GM19025 (cell line): ENCODE measurements around the gene NSF.
"Not testable (repeated sequence)": the region's sequence is repeated elsewhere in the genome, so short reads cannot be mapped to it uniquely, and the experiment has no call there.

ENCODE experiments used
- ATAC-seq: cut with Tn5 transposase; IDR thresholded peaks from one replicate; pipeline ENCODE4 v1.9.1; 2021; ENCODE audit warnings: mild to moderate bottlenecking, low read depth, moderate library complexity; ENCODE audit not compliant: unreplicated experiment

Gene NSF

DNA sequence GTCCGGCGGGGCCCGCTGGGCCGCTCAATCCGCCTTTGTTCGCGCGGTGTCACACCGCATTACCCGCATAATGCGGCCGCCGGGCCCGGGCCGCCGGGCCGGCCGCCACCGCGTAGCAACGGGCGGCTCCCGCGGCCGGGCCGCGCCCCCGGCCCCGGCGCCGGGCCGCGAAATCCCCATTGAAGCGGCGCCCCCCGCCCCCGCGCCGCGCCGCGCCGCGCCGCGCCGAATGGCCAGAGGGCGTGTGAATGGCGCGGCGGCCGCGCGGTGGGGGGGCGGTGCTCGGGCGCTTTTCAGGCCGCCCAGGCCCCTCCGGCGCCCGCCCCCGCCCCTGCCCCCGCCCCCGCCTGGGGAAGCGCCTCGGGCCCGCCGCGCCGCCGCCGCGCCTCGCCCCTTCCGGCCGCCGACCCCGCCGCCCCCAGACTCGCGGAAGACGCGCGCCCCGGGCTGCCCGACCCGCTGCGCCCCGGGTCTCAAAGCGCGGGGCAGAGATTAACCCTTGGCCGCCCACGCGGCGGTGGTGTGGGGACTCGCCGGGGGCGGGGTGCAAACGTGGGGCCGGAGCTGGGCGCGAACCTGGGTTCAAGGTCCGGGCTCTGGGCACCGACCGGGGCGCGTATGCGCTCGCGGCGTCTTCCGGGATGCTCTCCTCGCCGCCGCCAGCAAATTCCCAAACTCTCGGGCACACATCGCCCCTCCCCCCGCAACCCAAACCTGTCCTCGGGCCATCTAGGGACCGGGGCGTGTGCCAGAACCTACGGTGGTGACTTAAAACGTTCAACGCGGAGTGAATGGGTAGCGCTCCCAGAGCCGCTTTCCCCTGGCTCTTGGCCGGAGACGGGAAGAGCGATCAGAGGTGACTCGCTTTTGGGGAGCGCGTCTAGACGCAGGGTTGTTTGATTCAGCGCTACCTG is 181.3 kb downstream of the NSF start:
- ATAC-seq = no peak

GRCh38 chr17:46772475-46773220 is 182.2 kb downstream of the NSF start:
- ATAC-seq = no peak

DNA sequence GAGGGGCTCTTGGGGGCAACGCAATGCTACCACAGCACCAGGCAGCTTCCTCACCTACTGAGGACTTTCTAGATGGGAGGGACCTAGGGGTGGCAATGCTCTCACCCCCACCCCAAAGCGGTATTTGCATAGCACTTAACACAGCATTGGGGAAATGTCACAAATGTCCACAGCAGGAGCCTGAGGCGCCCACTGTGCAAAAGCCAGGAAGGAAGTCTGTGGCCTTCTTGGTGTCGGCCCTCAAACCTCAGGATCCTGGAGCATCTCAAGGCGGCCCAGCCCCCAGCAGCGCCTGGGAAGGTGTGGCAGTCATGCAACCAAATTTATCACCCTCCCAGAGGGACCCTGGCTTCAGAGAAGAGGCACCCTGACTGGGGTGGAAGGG is 182.7 kb downstream of the NSF start:
- ATAC-seq = no peak

DNA sequence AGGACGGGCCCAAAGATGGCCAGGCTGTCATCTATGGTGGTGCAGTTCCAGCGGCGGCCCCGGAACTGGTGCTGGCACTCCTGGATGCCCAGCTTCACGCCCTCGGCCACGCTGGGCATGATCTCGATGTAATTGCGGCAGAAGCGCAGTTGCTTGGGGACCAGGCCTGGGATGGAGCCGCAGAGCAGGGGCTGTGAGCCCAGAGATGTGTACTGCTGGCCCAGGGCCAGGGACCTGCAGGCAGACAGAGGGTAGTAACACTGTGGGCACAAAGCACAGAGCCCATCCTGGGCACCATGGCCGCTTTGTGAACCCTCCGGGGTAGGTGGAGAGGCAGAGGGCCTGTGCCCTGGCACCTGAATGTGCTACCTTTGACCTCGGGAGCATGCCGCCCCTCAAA is 183.2 kb downstream of the NSF start:
- no peak for ATAC-seq

- ATAC-seq = no peak
These were observed 183.8 kb downstream of the NSF start for GRCh38 chr17:46774108-46774737.

- no peak for ATAC-seq
These were observed 186.0 kb downstream of the NSF start for GRCh38 chr17:46776298-46777005.

GRCh38 chr17:46777943-46778915 is 187.8 kb downstream of the NSF start:
- ATAC-seq = no peak

DNA sequence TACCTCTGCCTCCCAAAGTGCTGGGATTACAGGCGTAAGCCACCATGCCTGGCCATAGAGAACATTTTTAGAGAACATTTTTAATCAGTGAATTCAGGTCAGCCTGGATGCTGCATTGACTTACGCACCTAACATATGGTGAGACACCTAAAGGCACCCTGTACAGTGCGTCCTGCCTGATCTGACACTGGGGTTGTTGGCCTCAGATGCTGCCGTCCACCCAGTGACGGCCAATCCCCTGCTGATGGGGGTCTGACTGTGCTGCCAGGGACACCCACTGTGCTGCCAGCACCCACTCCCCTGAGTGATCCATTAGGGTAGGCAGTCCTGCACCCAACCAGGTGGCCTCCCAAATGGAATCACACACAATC is 189.5 kb downstream of the NSF start:
- no peak for ATAC-seq

DNA sequence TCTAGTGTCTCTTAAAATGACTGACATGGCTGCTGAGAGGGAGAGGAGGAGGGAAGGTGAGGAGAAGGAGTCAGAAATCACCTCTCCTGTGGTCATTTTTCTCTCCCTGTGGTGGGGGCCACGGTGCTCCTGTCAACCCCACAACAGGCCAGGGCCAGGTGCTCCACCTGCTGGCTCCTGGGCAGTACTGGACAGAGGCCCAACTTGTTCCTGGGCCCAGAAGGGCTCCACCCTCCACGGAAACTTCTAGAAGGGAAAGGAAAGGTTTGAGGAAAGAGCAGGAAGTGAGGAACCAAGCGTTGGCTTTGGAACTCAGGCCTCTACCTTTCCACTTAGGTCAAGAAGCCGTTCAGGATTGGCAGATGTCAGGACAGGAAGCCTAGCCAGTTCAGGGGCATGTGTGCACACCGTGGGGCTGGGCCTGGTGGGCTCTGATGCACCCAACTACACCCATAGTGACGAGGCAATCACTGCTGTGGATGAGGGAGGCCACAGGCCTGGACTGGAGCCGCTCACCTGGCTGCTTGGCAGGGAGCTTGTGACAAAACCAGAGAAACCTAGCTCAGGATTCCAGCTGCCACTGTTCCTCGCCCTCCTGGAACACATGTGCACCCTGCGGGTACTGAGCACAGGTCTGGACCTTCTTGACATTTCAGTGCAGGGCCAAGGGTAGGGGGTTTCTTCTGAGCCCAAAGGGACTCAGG is 191.9 kb downstream of the NSF start:
- no peak for ATAC-seq

GRCh38 chr17:46783031-46783593 is 192.6 kb downstream of the NSF start:
- ATAC-seq = no peak

- no peak for ATAC-seq
These were observed 195.2 kb downstream of the NSF start for GRCh38 chr17:46785696-46786095.

GRCh38 chr17:46787478-46787877 is 197.0 kb downstream of the NSF start:
- ATAC-seq = no peak

GRCh38 chr17:46788300-46788699 is 197.8 kb downstream of the NSF start:
- no peak for ATAC-seq

- no peak for ATAC-seq
These were observed 198.3 kb downstream of the NSF start for GRCh38 chr17:46788796-46789195.

DNA sequence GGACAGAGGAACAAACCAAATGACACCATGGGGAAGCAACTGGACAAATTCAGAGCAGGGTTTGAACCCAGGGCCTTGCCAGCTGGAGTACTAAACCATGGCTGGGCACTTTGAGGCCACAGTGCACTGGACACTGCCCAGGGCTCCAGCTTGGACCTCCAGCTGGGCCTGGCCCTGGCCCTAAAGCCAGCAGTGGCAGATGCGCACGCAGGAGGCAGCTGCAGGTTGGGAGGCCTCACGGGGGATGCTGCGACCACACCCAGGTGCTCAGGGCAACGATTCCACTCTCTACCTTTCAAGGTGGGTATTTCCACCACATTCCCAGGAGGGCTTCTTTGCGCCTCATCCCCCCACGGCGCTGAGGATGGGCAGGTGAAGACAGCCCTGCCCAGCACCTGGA is 199.1 kb downstream of the NSF start:
- no peak for ATAC-seq

DNA sequence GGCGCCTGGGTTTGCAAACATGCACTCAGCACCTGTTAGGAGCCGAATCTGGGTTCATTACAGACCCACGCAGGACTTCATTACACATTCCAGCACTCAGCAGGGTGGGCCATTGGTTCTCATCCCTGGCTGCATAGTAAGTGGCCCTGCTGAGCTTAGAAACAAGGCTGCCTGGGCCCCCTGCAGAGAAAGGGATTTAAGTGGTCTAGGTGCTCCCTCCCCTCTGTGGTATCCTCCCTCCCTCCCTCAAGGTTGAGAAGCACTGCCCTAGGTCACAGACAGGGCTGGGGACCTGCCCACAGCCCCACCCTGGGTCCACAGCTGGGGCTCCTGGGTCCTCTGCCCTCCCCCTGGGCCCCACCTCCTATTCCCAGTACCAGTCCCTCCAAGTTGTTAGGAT is 199.7 kb downstream of the NSF start:
- no peak for ATAC-seq

DNA sequence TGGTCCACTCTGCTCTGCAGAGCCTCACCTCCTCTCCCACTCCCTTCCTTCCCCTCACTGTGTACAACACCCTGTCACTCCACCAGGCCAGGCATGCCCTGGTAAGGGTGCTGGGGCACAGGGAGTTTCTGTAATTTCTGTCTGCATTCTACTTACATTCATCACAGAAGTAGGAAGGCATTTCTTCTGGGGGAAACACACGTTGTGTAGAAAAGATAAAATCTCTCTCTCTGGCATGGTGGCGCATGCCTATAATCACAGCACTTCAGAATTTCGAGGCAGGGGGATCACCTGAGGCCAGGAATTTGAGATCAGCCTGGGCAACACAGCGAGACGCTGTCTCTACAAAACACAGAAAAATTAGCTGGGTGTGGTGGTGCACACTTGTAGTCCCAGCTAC is 201.1 kb downstream of the NSF start:
- ATAC-seq = no peak

- ATAC-seq = no peak
These were observed 201.6 kb downstream of the NSF start for GRCh38 chr17:46792071-46792470.

- ATAC-seq = not testable (repeated sequence)
These were observed 202.6 kb downstream of the NSF start for GRCh38 chr17:46793023-46793422.
